ENCODE results near the gene TEFM. TPM values are rescaled to one million over a fixed set of nuclear protein-coding genes. Genes with fewer than 3 reads are reported as not detected.

TEFM gene
- total RNA-seq, 3 donors from 2014 or later, result 5.1 to 29.6 (median 13.8) TPM

GRCh38 chr17:30908717-30909420, 2.8 kb upstream of the TEFM start:
- H3K9me3 ChIP-seq, result no peaks in the 10 kb centered on the region
- TF ChIP-seq, protein P1, sequence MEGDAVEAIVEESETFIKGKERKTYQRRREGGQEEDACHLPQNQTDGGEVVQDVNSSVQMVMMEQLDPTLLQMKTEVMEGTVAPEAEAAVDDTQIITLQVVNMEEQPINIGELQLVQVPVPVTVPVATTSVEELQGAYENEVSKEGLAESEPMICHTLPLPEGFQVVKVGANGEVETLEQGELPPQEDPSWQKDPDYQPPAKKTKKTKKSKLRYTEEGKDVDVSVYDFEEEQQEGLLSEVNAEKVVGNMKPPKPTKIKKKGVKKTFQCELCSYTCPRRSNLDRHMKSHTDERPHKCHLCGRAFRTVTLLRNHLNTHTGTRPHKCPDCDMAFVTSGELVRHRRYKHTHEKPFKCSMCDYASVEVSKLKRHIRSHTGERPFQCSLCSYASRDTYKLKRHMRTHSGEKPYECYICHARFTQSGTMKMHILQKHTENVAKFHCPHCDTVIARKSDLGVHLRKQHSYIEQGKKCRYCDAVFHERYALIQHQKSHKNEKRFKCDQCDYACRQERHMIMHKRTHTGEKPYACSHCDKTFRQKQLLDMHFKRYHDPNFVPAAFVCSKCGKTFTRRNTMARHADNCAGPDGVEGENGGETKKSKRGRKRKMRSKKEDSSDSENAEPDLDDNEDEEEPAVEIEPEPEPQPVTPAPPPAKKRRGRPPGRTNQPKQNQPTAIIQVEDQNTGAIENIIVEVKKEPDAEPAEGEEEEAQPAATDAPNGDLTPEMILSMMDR (IDR thresholded peaks at IDR 0.05), result no peak
- TF ChIP-seq POLR2AphosphoS5 (IDR thresholded peaks at IDR 0.05) (no peak), POLR2A (IDR thresholded peaks at IDR 0.05) (no peak)
- H3K27ac ChIP-seq, result no peak overlapping the region
- intact Hi-C loops (cut with DNase I; ENCODE audit: low total_unique reads), result no loop called here
- no peak overlapping the region for H3K4me3 ChIP-seq
- H3K36me3 ChIP-seq, result no peaks in the 10 kb centered on the region
- no peaks in the 10 kb centered on the region for H3K27me3 ChIP-seq
- H3K4me1 ChIP-seq, result no peaks in the 10 kb centered on the region
- no peak for DNase-seq (ENCODE audit: low spot score in 2 of 2)

GRCh38 chr17:30905742-30906100, 317 bp downstream of the TEFM start:
- DNase-seq (ENCODE audit: low spot score in 2 of 2), result no peak
- H3K36me3 ChIP-seq, result no peaks in the 10 kb centered on the region

GRCh38 chr17:30897311-30897710, 8.7 kb downstream of the TEFM start:
- TF ChIP-seq POLR2A (IDR thresholded peaks at IDR 0.05) (no peak), POLR2AphosphoS5 (IDR thresholded peaks at IDR 0.05) (no peak)
- TF ChIP-seq, protein P1 (IDR thresholded peaks at IDR 0.05), result no peak
- intact Hi-C loops (cut with DNase I; ENCODE audit: low total_unique reads), result no loop called here
- Histone ChIP-seq H3K9me3 (no peaks in the 10 kb centered on the region), H3K4me1 (no peaks in the 10 kb centered on the region), H3K27ac (no peak overlapping the region), H3K27me3 (no peaks in the 10 kb centered on the region), H3K36me3 (peaks cover 6% of the 10 kb centered on the region), H3K4me3 (no peak overlapping the region)
- DNase-seq (ENCODE audit: low spot score in 2 of 2), result no peak

More at GRCh38 chr17:30905742-30906100, 317 bp downstream of the TEFM start:
- H3K9me3 ChIP-seq, result no peaks in the 10 kb centered on the region
- TF ChIP-seq, protein P1 (IDR thresholded peaks at IDR 0.05), result no peak
- no peak for TF ChIP-seq POLR2AphosphoS5 (IDR thresholded peaks at IDR 0.05)
- no peak for TF ChIP-seq POLR2A (IDR thresholded peaks at IDR 0.05)
- H3K4me3 ChIP-seq, result peak overlapping the region; percentile 71 to 72 (median 72)
- no peaks in the 10 kb centered on the region for H3K4me1 ChIP-seq
- H3K27me3 ChIP-seq, result no peaks in the 10 kb centered on the region
- H3K27ac ChIP-seq, result peak overlapping the region; percentile 82 to 89
- intact Hi-C loops (cut with DNase I; ENCODE audit: low total_unique reads), result no loop called here

- intact Hi-C loops (cut with DNase I; ENCODE audit: low total_unique reads), result no loop called here
- no peak overlapping the region for H3K4me3 ChIP-seq
- H3K4me1 ChIP-seq, result no peaks in the 10 kb centered on the region
- TF ChIP-seq, protein P1 (IDR thresholded peaks at IDR 0.05), result no peak
- TF ChIP-seq POLR2A (IDR thresholded peaks at IDR 0.05) (no peak), POLR2AphosphoS5 (IDR thresholded peaks at IDR 0.05) (no peak)
- DNase-seq (ENCODE audit: low spot score in 2 of 2), result no peak
- H3K36me3 ChIP-seq, result no peaks in the 10 kb centered on the region
- H3K27ac ChIP-seq, result no peak overlapping the region
- H3K27me3 ChIP-seq, result no peaks in the 10 kb centered on the region
- no peaks in the 10 kb centered on the region for H3K9me3 ChIP-seq
Measured at GRCh38 chr17:30894236-30894635, 11.8 kb downstream of the TEFM start.

DNA sequence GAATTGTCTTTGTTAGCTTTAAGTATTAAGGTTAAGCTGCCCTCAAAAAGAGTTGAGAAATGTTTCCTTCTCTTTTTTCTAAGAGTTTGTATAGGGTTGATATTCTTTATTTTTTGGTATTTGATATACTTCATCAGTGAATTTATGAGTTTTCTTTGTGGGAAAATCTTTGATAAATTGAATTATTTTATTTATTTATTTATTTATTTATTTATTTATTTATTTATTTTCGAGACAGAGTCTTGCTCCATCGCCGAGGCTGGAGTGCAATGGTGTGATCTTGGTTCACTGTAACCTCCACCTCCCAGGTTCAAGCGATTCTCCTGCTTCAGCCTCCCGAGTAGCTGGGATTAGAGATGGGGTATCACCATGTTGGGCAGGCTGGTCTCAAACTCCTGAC, 19.9 kb downstream of the TEFM start:
- intact Hi-C loops (cut with DNase I; ENCODE audit: low total_unique reads), result no loop called here
- DNase-seq (ENCODE audit: low spot score in 2 of 2), result no peak
- no peaks in the 10 kb centered on the region for H3K4me1 ChIP-seq
- H3K9me3 ChIP-seq, result no peaks in the 10 kb centered on the region
- no peaks in the 10 kb centered on the region for H3K27me3 ChIP-seq
- H3K4me3 ChIP-seq, result no peak overlapping the region
- no peak overlapping the region for H3K27ac ChIP-seq
- no peaks in the 10 kb centered on the region for H3K36me3 ChIP-seq
- TF ChIP-seq POLR2A (IDR thresholded peaks at IDR 0.05) (no peak), POLR2AphosphoS5 (IDR thresholded peaks at IDR 0.05) (no peak)
- TF ChIP-seq, protein P1 (IDR thresholded peaks at IDR 0.05), result no peak
